ENCODE results near the gene CST9.
A peak's percentile ranks its signal among the peaks of the same experiment; 100 is the strongest.
"Not testable (repeated sequence)": the region's sequence is repeated elsewhere in the genome, so short reads cannot be mapped to it uniquely, and the experiment has no call there.

The CST9 gene

GRCh38 chr20:23623666-23624323, 18.1 kb upstream of the CST9 start:
- no peak for DNase-seq

DNA sequence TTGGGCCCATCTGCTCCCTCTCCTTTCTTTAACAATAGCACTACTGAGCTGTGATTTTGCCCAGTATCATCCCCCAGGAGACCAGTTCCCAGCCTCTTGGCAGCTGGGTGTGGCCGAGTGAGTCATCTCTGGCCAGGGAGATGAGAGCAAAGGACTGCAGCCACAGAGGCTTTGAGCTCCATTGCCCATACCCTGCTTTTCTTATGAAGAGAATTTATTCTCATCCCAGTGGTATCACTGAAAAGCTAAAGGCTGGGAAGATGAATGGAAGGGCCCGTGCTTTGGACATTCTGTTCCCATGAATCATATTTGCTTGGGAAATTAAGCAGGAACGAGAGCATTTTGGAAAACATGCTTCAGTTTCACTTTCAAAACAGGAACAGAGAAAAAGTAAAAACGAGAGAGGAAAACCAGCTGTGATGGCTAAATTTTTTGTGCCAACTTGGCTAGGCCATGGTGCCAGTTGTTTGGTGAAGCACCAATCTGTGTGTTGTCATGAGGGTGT, 17.2 kb upstream of the CST9 start:
- no peak for DNase-seq

DNA sequence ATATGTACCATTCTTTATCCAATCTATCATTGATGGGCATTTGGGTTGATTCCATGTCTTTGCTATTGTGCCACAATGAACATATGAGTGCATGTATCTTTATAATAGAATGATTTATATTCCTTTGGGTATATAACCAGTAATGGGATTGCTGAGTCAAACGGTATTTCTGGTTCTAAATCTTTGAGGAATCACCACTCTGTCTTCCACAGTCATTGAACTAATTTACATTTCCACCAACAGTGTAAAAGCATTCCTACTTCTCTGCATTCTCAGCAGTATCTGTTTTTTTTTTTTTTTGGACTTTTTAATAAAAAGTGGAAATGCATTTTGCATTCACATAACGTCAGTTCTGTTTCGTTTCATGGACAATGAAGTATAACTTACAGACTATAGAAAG, 16.7 kb upstream of the CST9 start:
- not testable (repeated sequence) for DNase-seq

DNA sequence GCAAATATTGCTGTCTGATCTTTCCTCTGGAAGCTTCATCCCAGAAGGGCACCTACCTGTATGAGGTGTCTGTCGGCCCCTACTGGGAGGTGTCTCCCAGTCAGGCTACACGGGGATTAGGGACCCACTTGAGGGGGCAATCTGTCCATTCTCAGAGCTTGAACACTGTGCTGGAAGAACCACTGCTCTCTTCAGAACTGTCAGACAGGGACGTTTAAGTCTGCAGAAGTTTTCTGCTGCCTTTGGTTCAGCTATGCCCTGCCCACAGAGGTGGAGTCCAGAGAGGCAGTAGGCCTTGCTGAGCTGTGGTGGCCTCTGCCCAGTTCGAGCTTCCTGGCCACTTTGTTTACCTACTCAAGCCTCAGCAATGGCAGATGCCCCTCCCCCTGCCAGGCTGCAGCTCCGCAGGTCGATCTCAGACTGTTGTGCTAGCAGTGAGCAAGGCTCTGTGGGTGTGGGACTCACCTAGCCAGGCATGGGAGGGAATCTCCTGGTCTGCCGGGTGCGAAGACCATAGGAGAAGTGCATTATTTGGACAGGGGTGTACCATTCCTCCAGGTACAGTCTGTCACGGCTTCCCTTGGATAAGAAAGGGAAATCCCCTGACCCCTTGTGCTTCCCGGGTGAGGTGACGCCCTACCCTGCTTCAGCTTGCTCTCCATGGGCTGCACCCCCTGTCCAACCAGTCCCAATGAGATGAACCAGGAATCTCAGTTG, 15.1 kb upstream of the CST9 start:
- DNase-seq = not testable (repeated sequence)

GRCh38 chr20:23614163-23614562, 8.4 kb upstream of the CST9 start:
- no peak for DNase-seq

DNA sequence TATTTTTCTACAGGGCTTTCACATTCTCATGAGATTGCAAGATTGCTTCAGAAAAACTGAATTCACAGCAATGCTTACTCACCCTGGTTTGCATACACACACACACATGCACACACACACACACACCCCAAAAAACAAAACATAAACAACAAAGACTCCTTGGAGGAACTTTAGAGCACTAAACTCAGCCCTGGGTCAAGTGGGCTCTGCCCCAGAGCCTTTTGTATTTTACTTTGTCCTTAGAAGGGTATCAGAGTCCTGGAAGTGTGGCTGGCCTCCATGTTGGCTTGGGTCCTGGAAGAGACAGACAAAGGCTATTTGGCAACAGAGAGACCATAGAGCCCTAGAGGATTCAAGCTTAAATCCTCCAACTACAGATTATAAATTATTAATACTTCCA, 8.0 kb upstream of the CST9 start:
- DNase-seq = no peak

GRCh38 chr20:23612396-23612795, 6.7 kb upstream of the CST9 start:
- no peak for DNase-seq

- no peak for DNase-seq
Observed at GRCh38 chr20:23609486-23610109, 3.9 kb upstream of the CST9 start.

DNA sequence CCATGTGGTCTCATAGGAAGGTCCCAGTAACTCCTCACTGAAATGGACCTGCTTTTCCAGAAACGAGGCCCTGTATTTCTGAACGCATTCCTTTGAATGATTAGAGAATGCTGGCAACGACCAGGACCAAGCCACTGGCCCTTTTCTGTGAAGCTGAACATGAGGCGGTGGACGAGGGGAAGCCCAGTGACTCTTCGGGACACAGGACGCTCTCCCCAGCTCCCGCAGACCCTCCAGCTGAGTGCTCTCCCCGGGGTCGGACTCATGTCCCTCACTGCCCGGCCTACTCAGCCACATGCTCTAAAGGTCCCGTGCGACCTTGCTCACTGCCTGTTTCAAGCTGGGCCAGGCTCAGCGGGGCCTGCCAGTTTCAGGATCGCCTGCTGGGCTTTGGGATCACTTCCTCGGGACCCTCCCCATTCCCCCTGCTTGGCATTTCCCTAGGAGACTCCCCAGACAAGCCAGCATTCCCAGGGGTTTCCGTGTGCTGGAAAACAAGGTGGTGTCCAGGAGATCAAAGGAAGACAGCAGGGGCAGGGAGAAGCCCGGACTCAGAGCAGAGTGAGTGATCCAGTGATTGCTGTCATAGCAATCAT, 2.6 kb upstream of the CST9 start:
- no peak for DNase-seq

- DNase-seq = no peak
Observed at GRCh38 chr20:23607497-23608245, 2.0 kb upstream of the CST9 start.

- DNase-seq = peak; percentile 51
Observed at GRCh38 chr20:23606652-23607049, 934 bp upstream of the CST9 start.

- DNase-seq = no peak
Observed at GRCh38 chr20:23604306-23604705, 1.4 kb downstream of the CST9 start.

DNA sequence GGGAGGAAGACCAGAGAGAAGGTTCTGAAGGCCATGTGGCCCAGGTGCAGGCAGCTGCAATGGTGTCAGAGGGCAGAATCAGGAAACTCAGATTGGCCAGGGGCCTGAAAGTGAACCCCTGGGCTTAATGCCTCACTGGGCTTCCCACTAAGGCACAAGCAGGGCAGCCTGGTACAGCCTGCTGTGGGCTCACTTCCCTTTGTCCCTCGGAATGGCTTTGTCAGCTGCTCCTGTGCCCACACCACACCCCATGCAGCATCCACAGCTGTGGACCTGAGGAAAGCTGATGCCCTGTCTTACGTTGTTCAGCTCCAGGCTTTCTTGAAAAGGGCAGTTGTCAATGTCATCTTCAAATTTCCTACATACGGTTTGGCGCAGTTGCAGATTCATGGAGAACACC, 2.4 kb downstream of the CST9 start:
- no peak for DNase-seq

- DNase-seq = no peak
Observed at GRCh38 chr20:23602699-23603098, 3.0 kb downstream of the CST9 start.

- no peak for DNase-seq
Observed at GRCh38 chr20:23602241-23602640, 3.5 kb downstream of the CST9 start.

- DNase-seq = no peak
Observed at GRCh38 chr20:23601715-23602114, 4.0 kb downstream of the CST9 start.

DNA sequence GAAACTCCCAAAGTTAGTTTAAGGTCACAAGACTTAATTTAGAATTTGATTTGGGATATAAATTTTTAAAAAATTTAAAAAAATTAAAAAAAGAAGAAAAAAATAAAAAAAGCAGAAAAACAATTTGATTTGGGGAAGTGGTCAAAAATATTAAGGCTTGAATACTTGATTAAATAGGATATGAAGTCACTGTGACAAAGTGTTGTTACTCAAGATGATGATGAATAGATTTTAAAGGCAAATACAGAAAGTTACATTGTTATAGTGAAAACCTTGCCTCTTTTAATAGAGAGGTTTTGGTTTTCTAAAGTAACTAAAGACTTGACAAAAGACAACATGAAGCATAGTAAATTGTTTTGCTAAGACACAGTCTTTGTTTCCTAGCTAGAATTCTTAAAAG, 7.2 kb downstream of the CST9 start:
- DNase-seq = no peak

- DNase-seq = no peak
Observed at GRCh38 chr20:23596579-23597250, 9.0 kb downstream of the CST9 start.

DNA sequence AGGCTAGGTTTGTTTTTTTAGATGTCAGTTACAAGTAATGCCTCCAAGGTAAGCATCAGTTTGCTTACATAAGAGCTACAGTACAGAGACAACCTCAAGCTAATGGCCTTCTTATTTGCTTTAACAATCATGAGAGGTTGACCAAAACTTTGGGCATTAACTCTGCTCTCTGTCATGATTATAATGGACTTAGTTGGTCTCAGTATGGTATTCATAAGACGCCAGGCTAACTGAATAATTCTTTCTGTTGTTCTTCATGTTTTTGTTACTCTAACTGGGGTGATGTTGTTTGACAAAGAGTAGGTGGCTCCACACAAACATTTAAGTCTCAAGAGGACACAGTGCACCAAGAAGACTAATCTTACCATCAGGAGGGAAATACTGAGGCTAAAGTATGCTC, 9.8 kb downstream of the CST9 start:
- DNase-seq = no peak

DNA sequence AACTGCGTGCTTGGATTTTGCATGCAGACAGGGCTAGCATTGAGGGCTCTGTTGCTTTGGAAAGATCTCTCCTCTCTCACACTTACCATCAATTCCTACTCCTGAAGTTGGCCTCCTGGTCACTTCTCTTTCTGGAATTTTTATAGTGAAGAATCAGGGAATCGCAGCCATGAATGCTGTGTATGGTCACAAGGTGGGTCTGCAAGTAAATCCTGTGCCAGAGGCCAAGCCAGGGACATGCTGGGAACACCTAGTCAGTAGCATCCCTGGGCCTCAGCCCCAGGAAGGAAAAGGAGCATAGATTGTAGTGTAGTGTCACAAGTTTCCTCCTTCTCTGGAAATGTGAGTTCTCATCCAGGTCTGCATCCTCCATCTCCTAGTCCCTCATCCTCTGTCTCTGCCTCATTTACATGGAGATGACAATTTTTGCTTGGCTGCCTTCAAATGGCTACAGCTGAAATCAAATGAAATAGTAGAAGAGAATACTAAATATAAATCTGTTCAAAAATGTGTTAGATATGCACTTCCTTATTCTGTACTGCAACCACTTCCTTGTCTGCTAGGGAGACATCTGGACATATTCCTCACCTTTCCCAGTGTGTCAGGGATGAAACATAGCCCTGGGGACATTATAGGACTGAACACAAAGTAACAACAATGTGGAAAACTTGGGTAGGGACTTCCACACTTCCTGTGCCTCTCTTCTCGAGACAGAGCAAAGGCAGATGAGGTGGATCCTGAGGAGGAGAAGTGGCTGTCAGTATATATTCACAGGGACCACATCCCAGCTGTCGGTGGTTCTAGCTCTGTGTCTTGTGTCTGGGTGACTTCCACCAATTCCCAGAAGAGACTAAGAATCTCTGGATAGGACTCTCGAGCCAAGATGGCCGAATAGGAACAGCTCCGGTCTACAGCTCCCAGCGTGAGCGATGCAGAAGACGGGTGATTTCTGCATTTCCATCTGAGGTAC, 17.0 kb downstream of the CST9 start:
- no peak for DNase-seq

DNA sequence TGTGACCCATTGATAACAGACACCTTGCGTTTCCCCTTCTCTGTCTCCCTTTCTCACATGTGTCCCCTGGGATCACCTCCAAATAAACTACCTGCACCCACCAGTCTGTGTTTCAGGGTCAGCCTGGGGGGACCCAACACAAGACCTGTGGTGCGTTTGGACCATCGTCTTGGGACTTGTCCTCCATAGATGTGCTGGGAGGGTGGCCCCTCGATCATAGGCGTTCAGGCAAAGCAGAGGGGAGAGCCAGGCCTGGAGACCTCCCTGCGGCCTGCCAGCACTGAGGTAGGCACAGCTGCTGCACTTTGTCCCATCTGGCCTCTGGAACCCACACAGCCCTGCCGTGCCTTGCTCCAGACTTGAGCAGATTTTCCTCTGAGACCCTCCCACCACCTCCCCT, 18.1 kb downstream of the CST9 start:
- DNase-seq = no peak
